Measurements from ENCODE around the gene ASPM.
"Not testable (repeated sequence)": the region's sequence is repeated elsewhere in the genome, so short reads cannot be mapped to it uniquely, and the experiment has no call there.

ASPM gene

DNA sequence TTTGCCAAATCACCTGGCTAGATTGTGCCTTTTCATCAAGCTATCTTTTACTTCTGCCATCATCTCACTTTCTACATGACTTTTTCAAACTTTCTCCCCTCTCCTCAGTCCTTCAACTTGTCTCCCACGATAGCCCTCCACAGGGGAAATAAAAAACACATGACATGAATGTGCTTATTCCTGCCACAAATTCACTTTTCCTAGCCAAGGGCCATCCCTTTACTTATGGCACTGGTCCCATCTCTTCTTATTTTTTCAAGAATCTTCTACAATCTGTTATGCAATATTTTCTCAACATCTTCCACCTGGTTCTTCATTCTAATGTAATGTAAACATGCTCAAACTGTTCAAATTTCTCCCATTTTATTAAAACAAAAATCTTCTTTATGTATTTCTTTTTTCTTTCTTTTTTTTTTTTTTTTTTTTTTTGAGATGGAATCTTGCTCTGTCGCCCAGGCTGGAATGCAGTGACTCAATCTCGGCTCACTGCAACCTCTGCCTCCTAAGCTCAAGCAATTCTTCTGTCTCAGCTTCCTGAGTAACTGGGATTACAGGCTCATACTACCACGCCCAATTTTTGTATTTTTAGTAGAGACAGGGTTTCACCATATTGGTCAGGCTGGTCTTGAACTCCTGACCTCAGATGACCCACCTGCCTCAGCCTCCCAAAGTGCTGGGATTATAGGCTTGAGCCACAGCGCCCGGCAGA lies 111.7 kb downstream of the ASPM start:
- H3K36me3 Mint-ChIP-seq (ENCODE audit: low read depth); H3K4me3 Mint-ChIP-seq; H3K27me3 Mint-ChIP-seq; H3K4me1 Mint-ChIP-seq (ENCODE audit: low read depth); intact Hi-C loops (cut with micrococcal nuclease); H3K27ac Mint-ChIP-seq; H3K9me3 Mint-ChIP-seq: not testable (repeated sequence)
